Measurements from ENCODE around the gene EHHADH.

DNA sequence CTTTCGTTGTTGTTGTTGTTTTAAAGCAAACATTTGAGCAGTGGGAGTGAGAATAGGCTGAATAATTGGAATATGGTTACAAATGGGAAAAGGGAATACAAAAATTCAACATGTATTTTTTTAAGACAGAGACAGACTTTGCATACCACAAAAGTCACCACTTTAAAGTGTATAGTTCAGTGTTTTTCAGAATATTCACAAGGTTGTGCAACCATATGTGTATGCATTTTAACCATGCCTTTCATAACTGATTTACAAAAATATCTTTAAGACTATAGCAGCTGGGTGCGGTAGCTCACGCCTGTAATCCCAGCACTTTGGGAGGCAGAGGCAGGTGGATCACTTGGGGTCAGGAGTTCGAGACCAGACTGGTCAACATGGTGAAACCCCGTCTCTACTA is 41.3 kb downstream of the EHHADH start:
- TF ChIP-seq EZH2 (IDR thresholded peaks at IDR 0.05) = no peak
- TF ChIP-seq, protein P1, sequence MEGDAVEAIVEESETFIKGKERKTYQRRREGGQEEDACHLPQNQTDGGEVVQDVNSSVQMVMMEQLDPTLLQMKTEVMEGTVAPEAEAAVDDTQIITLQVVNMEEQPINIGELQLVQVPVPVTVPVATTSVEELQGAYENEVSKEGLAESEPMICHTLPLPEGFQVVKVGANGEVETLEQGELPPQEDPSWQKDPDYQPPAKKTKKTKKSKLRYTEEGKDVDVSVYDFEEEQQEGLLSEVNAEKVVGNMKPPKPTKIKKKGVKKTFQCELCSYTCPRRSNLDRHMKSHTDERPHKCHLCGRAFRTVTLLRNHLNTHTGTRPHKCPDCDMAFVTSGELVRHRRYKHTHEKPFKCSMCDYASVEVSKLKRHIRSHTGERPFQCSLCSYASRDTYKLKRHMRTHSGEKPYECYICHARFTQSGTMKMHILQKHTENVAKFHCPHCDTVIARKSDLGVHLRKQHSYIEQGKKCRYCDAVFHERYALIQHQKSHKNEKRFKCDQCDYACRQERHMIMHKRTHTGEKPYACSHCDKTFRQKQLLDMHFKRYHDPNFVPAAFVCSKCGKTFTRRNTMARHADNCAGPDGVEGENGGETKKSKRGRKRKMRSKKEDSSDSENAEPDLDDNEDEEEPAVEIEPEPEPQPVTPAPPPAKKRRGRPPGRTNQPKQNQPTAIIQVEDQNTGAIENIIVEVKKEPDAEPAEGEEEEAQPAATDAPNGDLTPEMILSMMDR (IDR thresholded peaks at IDR 0.05) = no peak
- no peak for TF ChIP-seq EZH2phosphoT487 (IDR thresholded peaks at IDR 0.05)
